Measurements from ENCODE around the gene GDPD5. TPM values are rescaled to one million over a fixed set of nuclear protein-coding genes. Genes with fewer than 3 reads are reported as not detected.

GDPD5 gene, protein sequence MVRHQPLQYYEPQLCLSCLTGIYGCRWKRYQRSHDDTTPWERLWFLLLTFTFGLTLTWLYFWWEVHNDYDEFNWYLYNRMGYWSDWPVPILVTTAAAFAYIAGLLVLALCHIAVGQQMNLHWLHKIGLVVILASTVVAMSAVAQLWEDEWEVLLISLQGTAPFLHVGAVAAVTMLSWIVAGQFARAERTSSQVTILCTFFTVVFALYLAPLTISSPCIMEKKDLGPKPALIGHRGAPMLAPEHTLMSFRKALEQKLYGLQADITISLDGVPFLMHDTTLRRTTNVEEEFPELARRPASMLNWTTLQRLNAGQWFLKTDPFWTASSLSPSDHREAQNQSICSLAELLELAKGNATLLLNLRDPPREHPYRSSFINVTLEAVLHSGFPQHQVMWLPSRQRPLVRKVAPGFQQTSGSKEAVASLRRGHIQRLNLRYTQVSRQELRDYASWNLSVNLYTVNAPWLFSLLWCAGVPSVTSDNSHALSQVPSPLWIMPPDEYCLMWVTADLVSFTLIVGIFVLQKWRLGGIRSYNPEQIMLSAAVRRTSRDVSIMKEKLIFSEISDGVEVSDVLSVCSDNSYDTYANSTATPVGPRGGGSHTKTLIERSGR
- 9.8 and 21.0 TPM in 2 replicates for total RNA-seq

DNA sequence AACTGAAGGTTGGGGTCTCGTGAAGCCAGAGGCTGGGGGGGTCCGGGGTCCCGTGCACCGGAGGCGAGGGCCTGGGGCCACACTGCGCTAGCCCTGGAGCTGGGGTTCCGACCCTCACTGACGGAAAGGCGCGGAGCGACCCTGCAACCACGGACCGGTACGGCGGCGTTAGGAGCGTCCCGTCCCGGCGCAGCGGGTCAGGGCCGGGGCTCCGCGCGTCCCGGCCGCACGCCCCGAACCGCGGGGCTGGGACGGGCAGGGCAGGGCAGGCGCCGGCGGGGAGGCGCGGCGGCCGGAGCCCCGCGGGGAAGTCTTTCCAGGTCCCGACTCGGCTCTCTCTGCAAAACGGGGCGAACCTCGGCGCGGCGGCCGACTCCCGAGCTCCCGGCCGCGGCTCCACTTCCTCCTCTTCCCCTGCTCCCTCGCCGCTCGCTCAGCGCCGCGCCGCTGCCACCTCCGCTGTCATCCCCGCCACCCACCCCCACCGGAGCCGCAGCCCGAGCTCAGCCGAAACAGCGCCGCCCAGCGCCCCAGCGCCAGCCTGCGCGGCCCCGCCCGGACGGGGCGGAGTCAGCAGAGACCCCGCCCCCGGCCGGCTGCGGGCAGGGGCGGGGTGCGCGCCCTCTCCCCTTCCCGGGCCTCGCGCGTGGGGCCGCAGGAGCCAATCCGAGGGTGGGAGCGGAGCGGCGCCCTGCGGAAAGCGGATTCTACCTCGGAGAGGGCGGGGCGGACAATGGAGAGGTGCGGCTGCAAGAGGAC lies at the start of gene GDPD5:
Gene GDPD5, minus strand, starts transcription at position 509 of the 759 bp plus-strand sequence. CDS start 48,206 bp downstream, outside the sequence.
- DNase-seq (ENCODE audit: low read depth in 2 of 2), result peak; percentile 40 to 84

DNA sequence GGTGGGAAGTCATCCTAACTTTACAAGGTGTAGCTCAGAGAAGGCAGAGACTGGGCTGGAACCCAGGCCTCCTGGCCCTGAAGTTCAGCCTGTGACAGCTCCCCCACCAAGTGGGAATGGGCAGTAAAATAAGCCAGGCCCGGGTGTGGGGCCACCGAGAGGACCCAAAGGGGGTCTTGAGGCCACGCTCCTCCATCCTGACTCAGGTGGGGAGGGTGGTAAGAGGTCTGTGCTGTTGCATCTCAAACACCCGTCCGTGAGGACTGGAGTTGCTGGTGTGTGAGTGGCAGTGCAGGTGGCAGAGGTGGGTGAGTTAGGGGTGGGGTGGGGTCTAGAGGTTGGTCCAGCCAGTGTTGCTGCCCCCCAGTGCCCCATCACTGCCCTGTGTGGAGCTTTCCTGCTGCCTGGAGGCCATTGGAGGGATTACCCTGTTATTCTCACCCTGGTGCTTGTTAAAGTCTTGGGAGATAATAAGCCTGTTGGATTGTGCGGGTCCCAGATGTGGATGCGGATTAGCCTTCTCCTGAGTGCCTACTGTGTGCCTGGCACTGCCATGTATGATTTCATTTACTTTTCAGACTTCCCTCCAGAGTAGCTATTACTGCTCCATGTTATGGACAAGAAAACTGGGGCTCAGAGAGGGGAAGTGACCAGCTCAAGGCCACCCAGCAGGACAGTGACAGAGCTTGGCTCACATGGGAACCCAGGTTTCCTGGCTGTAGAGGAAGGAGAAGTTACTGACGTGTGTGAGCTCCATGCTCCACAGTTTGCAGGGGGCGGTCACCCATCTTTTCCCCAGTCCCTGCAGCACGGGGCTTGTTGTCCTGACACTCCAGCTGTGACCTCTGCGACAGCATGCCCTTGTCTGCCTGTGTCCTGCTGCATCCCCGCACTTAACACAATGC lies 49.2 kb upstream of the GDPD5 start:
- no peak for DNase-seq (ENCODE audit: low read depth in 2 of 2)

DNA sequence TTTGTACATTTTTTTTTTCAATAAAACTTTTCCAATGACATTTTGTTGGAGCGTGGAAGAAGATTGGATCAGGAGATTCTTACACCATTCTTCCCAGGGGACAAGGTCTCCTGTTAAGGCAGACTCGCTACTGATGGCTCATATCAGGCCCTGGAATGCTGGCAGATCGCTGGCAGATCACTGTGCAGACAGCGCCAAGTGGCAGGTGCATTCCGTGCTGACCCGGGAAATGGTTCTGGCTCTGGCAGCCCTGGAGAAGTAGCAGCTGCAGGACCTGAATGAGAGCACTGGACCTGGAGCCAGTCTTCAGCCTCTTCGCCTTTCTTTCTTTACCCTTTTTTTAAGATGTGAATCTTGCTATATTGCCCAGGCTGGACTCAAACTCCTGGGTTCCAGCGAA lies 47.0 kb upstream of the GDPD5 start:
- no peak for DNase-seq (ENCODE audit: low read depth in 2 of 2)

DNA sequence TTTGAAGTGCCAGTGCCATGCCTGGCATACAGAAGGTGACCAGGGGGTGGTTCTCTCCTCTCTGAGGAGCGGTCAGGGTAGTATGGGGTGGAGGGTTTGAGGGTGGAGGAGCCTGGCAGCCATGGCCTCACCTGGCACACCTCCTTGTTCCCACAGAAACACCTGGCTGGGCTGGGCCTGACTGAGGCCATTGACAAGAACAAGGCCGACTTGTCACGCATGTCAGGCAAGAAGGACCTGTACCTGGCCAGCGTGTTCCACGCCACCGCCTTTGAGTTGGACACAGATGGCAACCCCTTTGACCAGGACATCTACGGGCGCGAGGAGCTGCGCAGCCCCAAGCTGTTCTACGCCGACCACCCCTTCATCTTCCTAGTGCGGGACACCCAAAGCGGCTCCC lies 45.9 kb upstream of the GDPD5 start:
- no peak for DNase-seq (ENCODE audit: low read depth in 2 of 2)

DNA sequence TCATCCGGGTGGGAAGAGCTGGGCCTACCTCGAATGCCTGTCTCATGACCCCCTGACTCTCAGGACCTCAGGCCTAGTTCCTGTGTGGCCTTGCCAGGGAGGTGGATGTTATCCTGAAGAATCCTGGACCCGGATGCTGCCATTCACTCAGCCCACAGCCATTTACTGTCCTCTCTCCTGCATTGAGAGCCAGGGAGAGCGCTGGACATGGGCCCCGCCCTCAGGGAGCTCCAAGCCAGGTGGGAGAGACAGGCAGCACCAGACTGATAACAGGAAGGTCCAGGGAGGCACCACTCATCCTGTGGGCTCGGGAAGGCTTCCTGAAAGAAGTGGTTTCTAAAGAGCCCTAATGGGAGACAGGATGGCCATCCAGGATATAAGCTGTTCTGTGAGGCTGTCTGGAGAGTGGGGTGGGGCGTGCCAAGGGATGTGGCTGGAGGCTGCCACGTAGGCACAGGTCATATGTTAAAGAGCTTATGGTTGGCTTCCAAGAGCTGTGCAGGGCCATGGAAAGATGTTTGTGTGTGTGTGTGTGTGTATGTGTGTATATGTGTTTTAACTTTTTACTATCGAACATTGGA lies 44.9 kb upstream of the GDPD5 start:
- DNase-seq (ENCODE audit: low read depth in 2 of 2), result peak; percentile 63 to 77

DNA sequence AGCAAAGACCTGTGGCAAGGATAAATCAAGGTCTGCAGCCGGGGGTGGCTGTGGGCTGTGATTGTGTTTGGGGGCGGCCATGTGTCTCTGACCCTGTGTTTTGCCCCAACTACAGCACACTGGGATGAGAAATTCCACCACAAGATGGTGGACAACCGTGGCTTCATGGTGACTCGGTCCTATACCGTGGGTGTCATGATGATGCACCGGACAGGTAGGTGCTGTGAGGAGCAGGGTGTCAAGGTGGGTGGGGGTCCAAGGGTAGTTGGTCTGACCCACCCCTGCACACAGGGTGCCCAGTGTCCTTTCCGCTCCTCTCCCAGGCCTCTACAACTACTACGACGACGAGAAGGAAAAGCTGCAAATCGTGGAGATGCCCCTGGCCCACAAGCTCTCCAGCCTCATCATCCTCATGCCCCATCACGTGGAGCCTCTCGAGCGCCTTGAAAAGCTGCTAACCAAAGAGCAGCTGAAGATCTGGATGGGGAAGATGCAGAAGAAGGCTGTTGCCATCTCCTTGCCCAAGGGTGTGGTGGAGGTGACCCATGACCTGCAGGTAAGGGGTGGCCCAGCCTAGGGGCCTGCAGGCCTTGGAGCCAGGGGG lies 43.0 kb upstream of the GDPD5 start:
- no peak for DNase-seq (ENCODE audit: low read depth in 2 of 2)

DNA sequence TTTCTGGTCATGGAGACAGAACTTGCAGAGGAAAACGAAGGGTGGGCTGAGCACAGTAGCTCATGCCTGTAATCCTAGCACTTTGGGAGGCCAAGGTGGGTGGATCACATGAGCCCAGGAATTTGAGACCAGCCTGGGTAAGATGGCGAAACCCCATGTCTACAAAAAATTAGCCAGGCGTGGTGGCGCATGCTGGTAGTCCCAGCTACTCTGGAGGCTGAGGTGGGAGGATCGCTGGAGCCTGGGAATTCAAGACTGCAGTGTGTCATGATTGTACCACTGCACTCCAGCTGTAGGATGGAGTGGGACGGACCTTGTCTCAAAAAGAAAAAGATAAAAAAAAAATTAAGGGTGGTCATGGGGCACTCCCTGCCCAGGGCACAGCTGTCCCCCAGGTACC lies 42.2 kb upstream of the GDPD5 start:
- no peak for DNase-seq (ENCODE audit: low read depth in 2 of 2)

DNA sequence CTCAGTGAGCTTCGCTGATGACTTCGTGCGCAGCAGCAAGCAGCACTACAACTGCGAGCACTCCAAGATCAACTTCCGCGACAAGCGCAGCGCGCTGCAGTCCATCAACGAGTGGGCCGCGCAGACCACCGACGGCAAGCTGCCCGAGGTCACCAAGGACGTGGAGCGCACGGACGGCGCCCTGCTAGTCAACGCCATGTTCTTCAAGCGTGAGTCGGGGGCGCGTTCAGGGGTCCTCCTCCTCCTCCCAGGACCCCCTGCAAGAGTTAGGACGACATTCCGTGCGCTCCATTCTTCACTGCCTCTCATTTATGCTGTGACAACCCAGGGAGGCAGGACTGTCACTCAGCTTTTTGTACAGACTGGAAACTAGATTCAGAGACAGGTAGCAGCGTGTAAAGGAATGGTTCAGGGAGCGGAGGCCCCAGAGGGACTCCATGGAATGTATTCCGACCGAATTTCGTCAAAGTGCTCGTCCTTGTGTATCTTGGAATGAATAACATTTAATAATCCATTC lies 41.1 kb upstream of the GDPD5 start:
- DNase-seq (ENCODE audit: low read depth in 2 of 2), result no peak

DNA sequence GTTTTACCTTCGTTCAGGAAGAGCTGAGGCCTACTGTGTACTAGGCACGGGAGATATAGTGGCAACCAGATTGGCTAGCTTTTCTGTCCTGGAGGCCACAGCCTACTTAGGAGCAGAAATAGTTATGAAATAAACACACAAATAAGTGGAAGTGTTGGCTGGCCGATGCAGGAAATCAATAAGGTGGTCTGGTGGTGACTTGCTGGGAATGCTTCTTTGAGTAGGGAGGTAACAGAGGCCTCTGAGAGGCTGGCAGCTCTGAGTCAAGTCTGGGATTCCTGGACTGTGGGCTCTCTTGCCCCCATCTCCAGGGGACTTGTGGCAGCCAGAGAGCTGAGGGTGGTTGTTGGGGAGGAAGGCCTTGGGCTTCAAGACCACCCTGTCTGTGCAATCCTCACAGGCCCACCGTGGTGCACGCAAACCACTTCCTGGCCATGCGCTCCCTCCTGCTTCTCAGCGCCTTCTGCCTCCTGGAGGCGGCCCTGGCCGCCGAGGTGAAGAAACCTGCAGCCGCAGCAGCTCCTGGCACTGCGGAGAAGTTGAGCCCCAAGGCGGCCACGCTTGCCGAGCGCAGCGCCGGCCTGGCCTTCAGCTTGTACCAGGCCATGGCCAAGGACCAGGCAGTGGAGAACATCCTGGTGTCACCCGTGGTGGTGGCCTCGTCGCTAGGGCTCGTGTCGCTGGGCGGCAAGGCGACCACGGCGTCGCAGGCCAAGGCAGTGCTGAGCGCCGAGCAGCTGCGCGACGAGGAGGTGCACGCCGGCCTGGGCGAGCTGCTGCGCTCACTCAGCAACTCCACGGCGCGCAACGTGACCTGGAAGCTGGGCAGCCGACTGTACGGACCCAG lies 40.4 kb upstream of the GDPD5 start:
- DNase-seq (ENCODE audit: low read depth in 2 of 2), result no peak

DNA sequence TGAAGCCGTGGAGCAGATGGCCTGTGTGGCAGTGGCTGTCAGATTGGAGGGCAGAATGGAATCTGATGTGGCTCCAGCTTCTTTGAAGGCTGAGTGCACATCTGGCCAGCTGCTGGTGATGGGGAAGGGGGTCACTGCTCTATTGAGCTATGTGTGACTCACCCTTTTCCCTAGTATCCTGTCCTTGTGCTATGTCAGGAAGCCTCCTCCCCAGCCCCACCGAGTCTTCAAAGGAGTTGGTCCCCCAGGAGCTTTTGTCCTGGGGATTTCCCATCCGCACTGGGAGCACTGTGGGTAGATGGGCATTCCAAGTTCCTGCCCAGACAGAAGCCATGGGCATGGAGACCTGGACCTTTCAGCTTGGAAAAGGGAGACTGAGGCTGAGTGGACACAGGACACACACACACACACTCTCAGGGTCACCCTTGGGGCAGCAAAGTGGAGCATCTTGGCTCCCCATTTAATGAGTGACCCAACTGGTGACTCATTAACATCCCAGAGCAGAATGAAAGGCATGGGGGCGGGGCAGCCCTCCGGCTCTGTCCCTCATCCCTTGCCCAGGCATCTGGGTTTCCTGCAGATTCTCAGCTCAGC lies 39.6 kb upstream of the GDPD5 start:
- DNase-seq (ENCODE audit: low read depth in 2 of 2), result peak in 1 of 2 donors; percentile 81

DNA sequence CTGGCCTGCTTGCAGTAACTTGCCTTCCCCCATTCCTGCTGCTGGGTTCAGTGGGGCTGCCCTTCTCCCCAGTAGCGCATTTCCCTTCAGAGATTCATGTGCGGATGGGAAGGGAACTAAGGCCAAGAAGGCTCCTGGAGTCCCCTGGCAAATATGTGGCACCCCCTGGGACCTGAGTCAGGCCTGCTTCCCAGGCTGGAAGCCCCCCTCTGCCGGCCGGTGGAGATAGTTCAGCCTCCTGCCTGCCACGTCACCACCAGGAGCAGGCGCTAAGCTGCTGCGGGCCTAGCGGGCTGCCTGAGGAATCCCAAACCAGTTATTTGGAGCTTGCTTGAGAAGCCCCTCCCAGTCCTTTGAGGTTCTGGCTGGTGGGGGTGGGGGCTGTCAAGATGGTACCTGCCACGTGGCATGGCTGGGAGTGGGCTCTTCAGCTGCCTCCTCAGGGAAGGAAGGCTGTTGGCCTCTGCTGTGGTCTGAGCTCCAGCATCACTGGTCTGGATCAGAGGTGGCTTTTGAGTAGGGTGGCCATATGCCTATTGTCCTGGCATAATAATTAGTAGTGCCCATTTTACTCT lies 38.3 kb upstream of the GDPD5 start:
- peak; percentile 57 to 94 for DNase-seq (ENCODE audit: low read depth in 2 of 2)

DNA sequence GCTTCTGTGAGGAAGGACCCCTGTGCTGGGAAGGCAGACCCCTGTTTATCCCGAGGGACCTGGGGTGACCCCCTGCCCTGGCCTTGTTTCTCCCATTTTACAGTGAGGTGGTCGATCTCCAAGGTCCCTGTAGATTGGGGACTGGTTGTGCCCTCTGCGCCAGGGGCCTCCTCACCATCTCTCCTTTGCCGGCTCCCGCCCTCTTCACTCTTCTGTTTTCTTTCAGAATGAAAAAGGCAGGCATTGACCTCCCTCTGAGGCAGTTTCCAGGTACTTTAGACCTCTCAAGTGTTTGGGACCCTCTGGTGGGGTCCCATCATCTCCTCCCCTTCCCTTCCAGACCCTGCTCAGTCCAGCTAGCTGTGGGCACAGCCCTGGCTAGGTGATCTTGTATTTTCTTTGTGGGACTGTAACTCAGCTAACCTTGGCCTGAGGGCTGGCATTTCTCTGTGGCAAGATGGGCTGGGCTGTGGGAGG lies 37.8 kb upstream of the GDPD5 start:
- DNase-seq (ENCODE audit: low read depth in 2 of 2), result no peak

DNA sequence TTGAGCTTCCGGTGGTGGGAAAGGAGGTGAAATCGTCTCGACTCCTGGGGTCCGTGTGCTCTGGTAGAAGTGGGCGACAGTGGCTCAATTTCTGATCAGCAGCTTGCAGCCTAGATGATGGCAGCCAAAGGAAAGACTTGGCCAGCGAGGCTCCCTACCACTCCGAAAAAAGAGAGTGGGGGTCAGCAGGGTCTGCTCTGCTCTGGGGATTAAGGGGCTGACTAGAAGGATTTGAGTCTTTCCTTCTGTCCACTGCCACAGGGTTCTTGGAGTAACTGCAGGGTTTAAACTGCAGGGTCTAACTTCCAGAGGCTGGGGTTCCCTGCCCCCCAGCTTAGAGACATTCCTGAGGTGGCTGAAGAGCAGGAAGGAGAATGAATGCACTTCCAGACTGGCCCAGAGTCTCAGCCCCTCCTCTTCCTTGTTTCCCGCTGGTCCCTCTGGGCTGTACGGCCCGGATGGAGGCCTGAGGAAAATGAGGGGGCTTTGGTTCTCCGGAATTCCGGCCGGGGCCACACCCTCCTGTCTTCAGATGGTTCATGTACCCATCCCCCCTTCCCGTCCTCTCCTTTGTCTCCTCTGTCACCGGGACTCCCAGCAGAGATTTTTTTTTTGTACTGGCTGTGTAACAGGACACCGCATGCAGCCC lies 37.2 kb upstream of the GDPD5 start:
- peak in 1 of 2 donors; percentile 79 for DNase-seq (ENCODE audit: low read depth in 2 of 2)

DNA sequence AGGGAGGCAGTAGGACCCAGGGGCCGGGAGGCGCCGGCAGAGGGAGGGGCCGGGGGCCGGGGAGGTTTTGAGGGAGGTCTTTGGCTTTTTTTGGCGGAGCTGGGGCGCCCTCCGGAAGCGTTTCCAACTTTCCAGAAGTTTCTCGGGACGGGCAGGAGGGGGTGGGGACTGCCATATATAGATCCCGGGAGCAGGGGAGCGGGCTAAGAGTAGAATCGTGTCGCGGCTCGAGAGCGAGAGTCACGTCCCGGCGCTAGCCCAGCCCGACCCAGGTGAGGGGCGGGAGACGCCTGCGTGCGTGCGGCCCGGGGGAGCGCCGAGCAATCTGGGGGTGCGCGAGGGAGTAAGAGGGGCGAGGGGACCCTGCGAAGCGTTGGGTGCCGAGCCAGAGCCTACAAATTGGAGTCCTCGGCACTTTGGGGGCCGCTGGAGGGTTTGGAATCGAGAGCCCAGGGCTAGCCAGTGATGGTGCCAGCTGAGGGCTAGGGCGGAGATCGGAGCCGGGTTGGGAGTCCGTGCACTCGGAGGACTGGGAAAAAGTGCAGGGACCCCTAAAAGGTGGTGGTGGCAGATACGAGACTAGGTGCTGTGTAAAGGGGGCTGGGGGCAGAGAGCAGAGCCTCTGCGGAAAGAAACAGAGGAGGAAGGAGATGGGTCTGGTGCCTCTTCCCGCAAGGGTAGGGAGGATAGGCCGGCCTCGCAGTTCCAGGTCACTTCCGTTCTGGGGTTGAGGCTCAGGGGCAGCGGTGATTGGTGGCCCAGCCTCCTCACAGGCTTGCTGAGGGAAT lies 36.5 kb upstream of the GDPD5 start, which contains the start of gene SERPINH1:
Gene SERPINH1, plus strand, starts transcription at position 206 of the 788 bp plus-strand sequence. CDS start 4,097 bp downstream, outside the sequence.
- peak in 1 of 2 donors; percentile 87 for DNase-seq (ENCODE audit: low read depth in 2 of 2)

DNA sequence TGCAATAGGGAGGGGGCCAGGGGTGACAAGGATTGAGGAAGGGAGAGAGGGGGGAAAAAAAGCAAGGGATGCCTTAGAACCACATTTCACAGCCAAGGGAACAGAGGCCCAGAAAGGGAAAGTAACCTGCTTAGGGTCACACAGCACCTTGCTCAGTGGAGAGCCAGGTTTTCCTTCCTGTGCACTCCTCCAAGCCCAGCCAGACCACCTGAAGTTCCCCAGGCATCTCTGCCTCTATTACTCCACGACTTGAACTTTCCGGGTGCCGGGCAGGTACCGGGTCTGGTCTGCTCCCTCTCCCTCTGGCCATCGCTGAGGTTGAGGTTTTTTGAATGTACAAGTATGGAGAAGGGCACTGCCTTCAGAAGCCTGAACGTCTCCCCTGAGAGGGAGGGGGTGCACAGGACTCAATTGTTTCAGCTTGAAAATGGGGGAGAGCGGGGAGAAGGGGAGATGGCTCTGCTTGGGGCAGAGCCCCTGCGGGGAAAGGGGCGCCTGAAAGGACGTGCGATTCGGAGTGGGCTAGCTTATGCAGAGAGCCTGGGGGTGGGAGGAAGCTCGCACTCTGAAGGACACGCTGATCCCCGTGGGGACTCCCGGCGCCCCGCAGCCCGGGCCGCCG lies 35.8 kb upstream of the GDPD5 start:
- DNase-seq (ENCODE audit: low read depth in 2 of 2), result no peak

DNA sequence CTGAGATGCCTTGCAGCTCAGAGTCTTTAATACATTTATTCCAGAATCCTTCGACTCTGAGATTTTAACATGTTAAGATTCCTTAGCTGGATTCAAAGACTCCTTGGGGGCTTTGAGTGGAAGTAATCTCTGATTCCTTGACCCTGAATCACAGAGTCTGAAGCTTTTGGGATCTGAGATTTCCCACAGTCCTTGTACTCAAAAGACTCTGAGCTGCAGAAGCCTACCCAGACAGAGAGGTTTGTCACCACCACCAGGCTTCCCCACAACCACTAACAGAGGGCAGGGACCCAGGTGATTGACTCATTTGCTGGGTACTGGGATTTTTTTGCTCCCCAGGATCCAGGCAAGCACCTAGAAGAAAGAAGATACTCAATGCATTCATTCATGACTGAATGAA lies 34.9 kb upstream of the GDPD5 start:
- no peak for DNase-seq (ENCODE audit: low read depth in 2 of 2)
